PC-3 (cell line): ENCODE data around the gene RAI1. TPM values are rescaled to one million over a fixed set of nuclear protein-coding genes. Genes with fewer than 3 reads are reported as not detected.

ENCODE experiments used
- ATAC-seq: fragments of 200-7000 bp; cut with Tn5 transposase; 2 replicates; pipeline ENCODE4 v1.9.1; 2020; ENCODE audit warnings: mild to moderate bottlenecking, moderate library complexity
- BruUV-seq: library from RNA; stranded (reverse); fragments of 400-500 nt; replicated peaks from 2 replicates; lab custom pipeline; 2021; lab: Mats Ljungman, UMichigan
- CTCF ChIA-PET: fragments of 300-600 bp; sonication (Branson Sonifier 250); formaldehyde crosslinking; loops from one replicate; lab custom pipeline; 2022; ENCODE audit warnings: antibody characterized with exemption; lab: Charles Lee
- POLR2A ChIA-PET: fragments of 300-600 bp; sonication (Branson Sonifier 250); formaldehyde crosslinking; loops from one replicate; lab custom pipeline; 2022; ENCODE audit warnings: antibody characterized with exemption; ENCODE audit not compliant: unreplicated experiment; lab: Charles Lee
- DNase-seq: peaks from one replicate; pipeline ENCODE4 v3.0.0-alpha.2; 2015
- H2AFZ ChIP-seq: fragments of 300-600 bp; sonication (generic); 2 replicates; pipeline ENCODE4 v1.6.0; 2016; ENCODE audit warnings: antibody characterized with exemption, low read length
- H3F3A ChIP-seq: fragments of 300-600 bp; sonication (generic); one replicate; pipeline ENCODE4 v1.6.0; 2017; ENCODE audit warnings: antibody characterized with exemption, low read length, control low read depth, mild to moderate bottlenecking; ENCODE audit not compliant: unreplicated experiment
- H3K27ac ChIP-seq: fragments of 300-600 bp; sonication (generic); 2 replicates; pipeline ENCODE4 v1.5.1; 2016; ENCODE audit warnings: mild to moderate bottlenecking, low read length
- H3K27me3 ChIP-seq: fragments of 300-600 bp; sonication (generic); 2 replicates; pipeline ENCODE4 v1.6.1; 2016; ENCODE audit warnings: low read length, mixed read lengths
- H3K36me3 ChIP-seq: fragments of 300-600 bp; sonication (generic); 2 replicates; pipeline ENCODE4 v1.6.1; 2016; ENCODE audit warnings: low read depth, mixed run types, low read length, mixed read lengths
- H3K4me1 ChIP-seq: fragments of 300-600 bp; sonication (generic); 2 replicates; pipeline ENCODE4 v1.5.1; 2016; ENCODE audit warnings: low read length; ENCODE audit not compliant: insufficient read depth
- H3K4me2 ChIP-seq: fragments of 300-600 bp; sonication (generic); 2 replicates; pipeline ENCODE4 v1.6.0; 2016; ENCODE audit warnings: low read length
- H3K4me3 ChIP-seq: fragments of 300-600 bp; sonication (generic); 2 replicates; pipeline ENCODE4 v1.5.1; 2016; ENCODE audit warnings: mild to moderate bottlenecking, low read length, mixed read lengths
- H3K79me2 ChIP-seq: fragments of 300-600 bp; sonication (generic); 2 replicates; pipeline ENCODE4 v1.6.1; 2017; ENCODE audit warnings: low read length, mixed read lengths
- H3K9ac ChIP-seq: fragments of 300-600 bp; sonication (generic); 2 replicates; pipeline ENCODE4 v1.6.0; 2016; ENCODE audit warnings: mild to moderate bottlenecking, low read length
- H3K9me2 ChIP-seq: fragments of 300-600 bp; sonication (generic); replicated peaks from 2 replicates; pipeline ENCODE4 v1.6.1; 2016; ENCODE audit warnings: mixed run types, low read length, mixed read lengths
- H3K9me3 ChIP-seq: fragments of 300-600 bp; sonication (generic); 2 replicates; pipeline ENCODE4 v1.6.1; 2016; ENCODE audit warnings: low read length, mixed read lengths
- H4K20me1 ChIP-seq: fragments of 300-600 bp; sonication (generic); 2 replicates; pipeline ENCODE4 v1.6.1; 2016; ENCODE audit warnings: low read length, mixed read lengths
- CTCF ChIP-seq: fragments of 300-600 bp; sonication (generic); conservative IDR thresholded peaks from 2 replicates; pipeline ENCODE4 v1.5.1; 2017; ENCODE audit warnings: antibody characterized with exemption, low read depth, mild to moderate bottlenecking, low read length
- EZH2 ChIP-seq: fragments of 300-600 bp; sonication (generic); IDR thresholded peaks from one replicate; pipeline ENCODE4 v1.6.1; 2017; ENCODE audit warnings: antibody characterized with exemption, mild to moderate bottlenecking, low read length; ENCODE audit not compliant: unreplicated experiment
- EZH2phosphoT487 ChIP-seq: fragments of 300-600 bp; sonication (generic); IDR thresholded peaks from 2 replicates; pipeline ENCODE4 v1.6.1; 2018; ENCODE audit warnings: mild to moderate bottlenecking, antibody characterized with exemption, low read length, borderline replicate concordance
- intact Hi-C: fragments of 100-400 bp; cut with micrococcal nuclease; formaldehyde crosslinking; loops from 2 replicates; pipeline ENCODE4 v1.9.0; 2023
- total RNA-seq: library from RNA; depleted of rRNA; stranded (reverse); fragments of >200 nt; gene quantifications from 2 replicates; pipeline ENCODE4 v1.2.3, GENCODE V29; 2014

The RAI1 gene
- total RNA-seq, 1 experiment from 2014 or later, result 33.0 TPM

- DNase-seq (no peak), ATAC-seq (no peak)
- H3K36me3 ChIP-seq, result peaks cover 75% of the 10 kb centered on the region
- CTCF ChIA-PET, result interaction anchor here (0.6 kb wide), 1 partner anchor 500 kb away, joined by 5 read pairs; the partner anchor contains the start of gene TOP3A
- peaks cover 7% of the 10 kb centered on the region for H3F3A ChIP-seq
- H3K9ac ChIP-seq, result no peak overlapping the region
- no peak overlapping the region for H3K4me3 ChIP-seq
- POLR2A ChIA-PET, result no interaction called here
- no peak overlapping the region for H2AFZ ChIP-seq
- no TSS peak for BruUV-seq
- peaks cover 22% of the 10 kb centered on the region for H3K4me1 ChIP-seq
- H3K27ac ChIP-seq, result no peak overlapping the region
- H3K4me2 ChIP-seq, result no peak overlapping the region
- intact Hi-C loops, result no loop called here
- peaks cover 14% of the 10 kb centered on the region; the same call in 1 of the 2 replicates for H4K20me1 ChIP-seq
- H3K79me2 ChIP-seq, result no peaks in the 10 kb centered on the region; the same call in 1 of the 2 replicates
- H3K9me3 ChIP-seq, result no peaks in the 10 kb centered on the region
- H3K27me3 ChIP-seq, result no peaks in the 10 kb centered on the region
- H3K9me2 ChIP-seq, result no peaks in the 10 kb centered on the region
- TF ChIP-seq EZH2, result no peak
- TF ChIP-seq EZH2phosphoT487, result no peak
- TF ChIP-seq CTCF, result no peak
These were observed 133.2 kb downstream of the RAI1 start for GRCh38 chr17:17814162-17815061.

- BruUV-seq, result no TSS peak
- Histone ChIP-seq H3K9me2 (no peaks in the 10 kb centered on the region), H3F3A (peaks cover 7% of the 10 kb centered on the region), H3K4me3 (no peak overlapping the region), H3K4me1 (peaks cover 28% of the 10 kb centered on the region), H3K9ac (no peak overlapping the region), H3K36me3 (peaks cover 76% of the 10 kb centered on the region), H3K27me3 (no peaks in the 10 kb centered on the region), H3K79me2 (peaks cover 2% of the 10 kb centered on the region), H4K20me1 (peaks cover 14% of the 10 kb centered on the region; the same call in 1 of the 2 replicates), H3K4me2 (no peak overlapping the region), H3K27ac (no peak overlapping the region), H3K9me3 (no peaks in the 10 kb centered on the region), H2AFZ (no peak overlapping the region)
- TF ChIP-seq CTCF (no peak), EZH2phosphoT487 (no peak), EZH2 (no peak)
- POLR2A ChIA-PET, result no interaction called here
- no peak for DNase-seq
- ATAC-seq, result no peak
- CTCF ChIA-PET, result no interaction called here
- intact Hi-C loops, result no loop called here
These were observed 133.8 kb downstream of the RAI1 start for GRCh38 chr17:17815062-17815406.
